ENCODE data around the gene KCNG3.
A peak's percentile ranks its signal among the peaks of the same experiment; 100 is the strongest.

The KCNG3 gene

GRCh38 chr2:42493468-42494354, at the start of gene KCNG3:
Gene KCNG3, minus strand, starts transcription at chr2:42493982. Its CDS starts 481 bp downstream, at chr2:42493501.
- Histone ChIP-seq H3K27ac (ENCODE audit: low read length) (no peak within 1 kb of the TSS), H3K36me3 (ENCODE audit: control insufficient read depth in 2 of 2, insufficient read depth in 2 of 2, low read length in 2 of 2) (no peaks in the 10 kb centered on the region), H3K27me3 (ENCODE audit: control insufficient read depth in 1 of 2, insufficient read depth in 2 of 2, low read length in 2 of 2) (peaks cover 8 to 30% of the 10 kb centered on the region in 2 donors), H3K9me3 (ENCODE audit: control insufficient read depth in 2 of 2, low read length in 2 of 2) (no peaks in the 10 kb centered on the region), H3K4me3 (ENCODE audit: low read length in 2 of 2) (peak within 1 kb of the TSS; percentile 64 to 75), H3K4me1 (ENCODE audit: control insufficient read depth, insufficient read depth, low read length) (peaks cover 19% of the 10 kb centered on the region), H3K9ac (ENCODE audit: low read length in 2 of 2) (peak within 1 kb of the TSS; percentile 5 to 43)

GRCh38 chr2:42542871-42543270, 49.1 kb upstream of the KCNG3 start:
- Histone ChIP-seq H3K9me3 (ENCODE audit: control insufficient read depth in 2 of 2, low read length in 2 of 2) (no peaks in the 10 kb centered on the region), H3K36me3 (ENCODE audit: control insufficient read depth in 2 of 2, insufficient read depth in 2 of 2, low read length in 2 of 2) (no peaks in the 10 kb centered on the region), H3K9ac (ENCODE audit: low read length in 2 of 2) (no peak overlapping the region), H3K27ac (ENCODE audit: low read length) (no peak overlapping the region), H3K27me3 (ENCODE audit: control insufficient read depth in 1 of 2, insufficient read depth in 2 of 2, low read length in 2 of 2) (no peaks in the 10 kb centered on the region), H3K4me1 (ENCODE audit: control insufficient read depth, insufficient read depth, low read length) (no peaks in the 10 kb centered on the region), H3K4me3 (ENCODE audit: low read length in 2 of 2) (no peak overlapping the region)

- no peak overlapping the region for H3K4me3 ChIP-seq (ENCODE audit: low read length in 2 of 2)
- H3K9ac ChIP-seq (ENCODE audit: low read length in 2 of 2), result no peak overlapping the region
- H3K4me1 ChIP-seq (ENCODE audit: control insufficient read depth, insufficient read depth, low read length), result no peaks in the 10 kb centered on the region
- H3K27ac ChIP-seq (ENCODE audit: low read length), result no peak overlapping the region
- no peaks in the 10 kb centered on the region for H3K36me3 ChIP-seq (ENCODE audit: control insufficient read depth in 2 of 2, insufficient read depth in 2 of 2, low read length in 2 of 2)
- no peaks in the 10 kb centered on the region for H3K27me3 ChIP-seq (ENCODE audit: control insufficient read depth in 1 of 2, insufficient read depth in 2 of 2, low read length in 2 of 2)
- H3K9me3 ChIP-seq (ENCODE audit: control insufficient read depth in 2 of 2, low read length in 2 of 2), result no peaks in the 10 kb centered on the region
These were observed 43.7 kb upstream of the KCNG3 start for GRCh38 chr2:42537493-42537892.

- no peaks in the 10 kb centered on the region for H3K27me3 ChIP-seq (ENCODE audit: control insufficient read depth in 1 of 2, insufficient read depth in 2 of 2, low read length in 2 of 2)
- no peak overlapping the region for H3K9ac ChIP-seq (ENCODE audit: low read length in 2 of 2)
- no peak overlapping the region for H3K27ac ChIP-seq (ENCODE audit: low read length)
- H3K4me3 ChIP-seq (ENCODE audit: low read length in 2 of 2), result no peak overlapping the region
- no peaks in the 10 kb centered on the region for H3K4me1 ChIP-seq (ENCODE audit: control insufficient read depth, insufficient read depth, low read length)
- no peaks in the 10 kb centered on the region for H3K9me3 ChIP-seq (ENCODE audit: control insufficient read depth in 2 of 2, low read length in 2 of 2)
- no peaks in the 10 kb centered on the region for H3K36me3 ChIP-seq (ENCODE audit: control insufficient read depth in 2 of 2, insufficient read depth in 2 of 2, low read length in 2 of 2)
These were observed 38.6 kb upstream of the KCNG3 start for GRCh38 chr2:42532397-42532796.

- Histone ChIP-seq H3K27me3 (ENCODE audit: control insufficient read depth in 1 of 2, insufficient read depth in 2 of 2, low read length in 2 of 2) (no peaks in the 10 kb centered on the region), H3K9me3 (ENCODE audit: control insufficient read depth in 2 of 2, low read length in 2 of 2) (no peaks in the 10 kb centered on the region), H3K4me3 (ENCODE audit: low read length in 2 of 2) (no peak overlapping the region), H3K27ac (ENCODE audit: low read length) (no peak overlapping the region), H3K4me1 (ENCODE audit: control insufficient read depth, insufficient read depth, low read length) (no peaks in the 10 kb centered on the region), H3K36me3 (ENCODE audit: control insufficient read depth in 2 of 2, insufficient read depth in 2 of 2, low read length in 2 of 2) (no peaks in the 10 kb centered on the region), H3K9ac (ENCODE audit: low read length in 2 of 2) (no peak overlapping the region)
These were observed 29.6 kb upstream of the KCNG3 start for GRCh38 chr2:42523341-42523740.

GRCh38 chr2:42522035-42522434, 28.3 kb upstream of the KCNG3 start:
- Histone ChIP-seq H3K4me1 (ENCODE audit: control insufficient read depth, insufficient read depth, low read length) (no peaks in the 10 kb centered on the region), H3K36me3 (ENCODE audit: control insufficient read depth in 2 of 2, insufficient read depth in 2 of 2, low read length in 2 of 2) (no peaks in the 10 kb centered on the region), H3K27ac (ENCODE audit: low read length) (no peak overlapping the region), H3K27me3 (ENCODE audit: control insufficient read depth in 1 of 2, insufficient read depth in 2 of 2, low read length in 2 of 2) (no peaks in the 10 kb centered on the region), H3K9ac (ENCODE audit: low read length in 2 of 2) (no peak overlapping the region), H3K9me3 (ENCODE audit: control insufficient read depth in 2 of 2, low read length in 2 of 2) (no peaks in the 10 kb centered on the region), H3K4me3 (ENCODE audit: low read length in 2 of 2) (no peak overlapping the region)

- Histone ChIP-seq H3K4me1 (ENCODE audit: control insufficient read depth, insufficient read depth, low read length) (no peaks in the 10 kb centered on the region), H3K9ac (ENCODE audit: low read length in 2 of 2) (no peak overlapping the region), H3K9me3 (ENCODE audit: control insufficient read depth in 2 of 2, low read length in 2 of 2) (no peaks in the 10 kb centered on the region)
These were observed 25.8 kb upstream of the KCNG3 start for GRCh38 chr2:42519624-42520023.

GRCh38 chr2:42516418-42516901, 22.7 kb upstream of the KCNG3 start:
- no peaks in the 10 kb centered on the region for H3K9me3 ChIP-seq (ENCODE audit: control insufficient read depth in 2 of 2, low read length in 2 of 2)
- H3K36me3 ChIP-seq (ENCODE audit: control insufficient read depth in 2 of 2, insufficient read depth in 2 of 2, low read length in 2 of 2), result no peaks in the 10 kb centered on the region
- H3K27ac ChIP-seq (ENCODE audit: low read length), result no peak overlapping the region
- H3K4me3 ChIP-seq (ENCODE audit: low read length in 2 of 2), result no peak overlapping the region
- H3K27me3 ChIP-seq (ENCODE audit: control insufficient read depth in 1 of 2, insufficient read depth in 2 of 2, low read length in 2 of 2), result no peaks in the 10 kb centered on the region
- no peak overlapping the region for H3K9ac ChIP-seq (ENCODE audit: low read length in 2 of 2)
- H3K4me1 ChIP-seq (ENCODE audit: control insufficient read depth, insufficient read depth, low read length), result no peaks in the 10 kb centered on the region

More at GRCh38 chr2:42519624-42520023, 25.8 kb upstream of the KCNG3 start:
- Histone ChIP-seq H3K36me3 (ENCODE audit: control insufficient read depth in 2 of 2, insufficient read depth in 2 of 2, low read length in 2 of 2) (no peaks in the 10 kb centered on the region), H3K27ac (ENCODE audit: low read length) (no peak overlapping the region), H3K4me3 (ENCODE audit: low read length in 2 of 2) (no peak overlapping the region), H3K27me3 (ENCODE audit: control insufficient read depth in 1 of 2, insufficient read depth in 2 of 2, low read length in 2 of 2) (no peaks in the 10 kb centered on the region)

- Histone ChIP-seq H3K4me1 (ENCODE audit: control insufficient read depth, insufficient read depth, low read length) (no peaks in the 10 kb centered on the region), H3K4me3 (ENCODE audit: low read length in 2 of 2) (no peak overlapping the region), H3K9me3 (ENCODE audit: control insufficient read depth in 2 of 2, low read length in 2 of 2) (no peaks in the 10 kb centered on the region), H3K27me3 (ENCODE audit: control insufficient read depth in 1 of 2, insufficient read depth in 2 of 2, low read length in 2 of 2) (no peaks in the 10 kb centered on the region), H3K9ac (ENCODE audit: low read length in 2 of 2) (no peak overlapping the region), H3K36me3 (ENCODE audit: control insufficient read depth in 2 of 2, insufficient read depth in 2 of 2, low read length in 2 of 2) (no peaks in the 10 kb centered on the region), H3K27ac (ENCODE audit: low read length) (no peak overlapping the region)
These were observed 19.6 kb upstream of the KCNG3 start for GRCh38 chr2:42513252-42513918.

GRCh38 chr2:42510608-42511243, 16.9 kb upstream of the KCNG3 start:
- Histone ChIP-seq H3K27me3 (ENCODE audit: control insufficient read depth in 1 of 2, insufficient read depth in 2 of 2, low read length in 2 of 2) (no peaks in the 10 kb centered on the region), H3K9me3 (ENCODE audit: control insufficient read depth in 2 of 2, low read length in 2 of 2) (no peaks in the 10 kb centered on the region), H3K27ac (ENCODE audit: low read length) (no peak overlapping the region), H3K4me3 (ENCODE audit: low read length in 2 of 2) (no peak overlapping the region), H3K4me1 (ENCODE audit: control insufficient read depth, insufficient read depth, low read length) (no peaks in the 10 kb centered on the region), H3K36me3 (ENCODE audit: control insufficient read depth in 2 of 2, insufficient read depth in 2 of 2, low read length in 2 of 2) (no peaks in the 10 kb centered on the region), H3K9ac (ENCODE audit: low read length in 2 of 2) (no peak overlapping the region)

Data from stomach smooth muscle (tissue), 2 donors.